ENCODE results near the gene DNAJC7.

The DNAJC7 gene

DNA sequence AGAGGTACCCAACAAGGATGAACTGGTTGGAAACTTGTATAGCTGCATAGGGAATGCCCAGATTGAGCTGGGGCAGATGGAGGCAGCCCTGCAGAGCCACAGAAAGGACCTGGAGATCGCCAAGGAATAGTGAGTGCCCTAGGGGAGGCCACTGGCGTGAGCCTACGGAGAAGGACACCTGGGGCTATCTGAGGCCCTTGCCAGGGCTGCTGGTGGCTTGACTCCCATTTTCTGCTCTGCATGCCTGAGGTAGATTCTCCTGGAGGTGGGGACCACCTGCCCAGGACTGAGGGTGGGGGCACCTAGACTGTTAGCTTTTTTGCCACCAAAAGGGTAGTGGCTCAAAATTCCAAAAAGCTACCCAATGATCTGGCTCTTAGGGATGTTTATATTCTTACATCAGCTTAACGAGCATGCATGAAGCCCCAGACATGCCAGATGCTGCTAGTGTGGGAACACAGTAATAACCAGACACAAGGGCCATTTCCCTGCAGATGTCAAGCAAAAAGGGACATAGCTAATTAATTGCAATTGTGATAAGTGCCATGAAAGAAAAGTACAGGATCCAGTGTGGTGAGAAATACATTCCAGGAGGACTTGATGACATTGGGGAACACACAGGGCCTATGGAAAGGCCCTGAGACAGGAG lies 78.1 kb downstream of the DNAJC7 start:
- no peak for TF ChIP-seq TAF1 (IDR thresholded peaks at IDR 0.05; ENCODE audit: low read depth)
- TF ChIP-seq, protein P1, sequence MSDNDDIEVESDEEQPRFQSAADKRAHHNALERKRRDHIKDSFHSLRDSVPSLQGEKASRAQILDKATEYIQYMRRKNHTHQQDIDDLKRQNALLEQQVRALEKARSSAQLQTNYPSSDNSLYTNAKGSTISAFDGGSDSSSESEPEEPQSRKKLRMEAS (IDR thresholded peaks at IDR 0.05) = no peak
- no peak for TF ChIP-seq ZBTB7A (IDR thresholded peaks at IDR 0.05; ENCODE audit: low read depth)
- no peak for TF ChIP-seq CREB1 (IDR thresholded peaks at IDR 0.05; ENCODE audit: low read depth)
- TF ChIP-seq NFIC (IDR thresholded peaks at IDR 0.05) = no peak
- TF ChIP-seq, protein P2, sequence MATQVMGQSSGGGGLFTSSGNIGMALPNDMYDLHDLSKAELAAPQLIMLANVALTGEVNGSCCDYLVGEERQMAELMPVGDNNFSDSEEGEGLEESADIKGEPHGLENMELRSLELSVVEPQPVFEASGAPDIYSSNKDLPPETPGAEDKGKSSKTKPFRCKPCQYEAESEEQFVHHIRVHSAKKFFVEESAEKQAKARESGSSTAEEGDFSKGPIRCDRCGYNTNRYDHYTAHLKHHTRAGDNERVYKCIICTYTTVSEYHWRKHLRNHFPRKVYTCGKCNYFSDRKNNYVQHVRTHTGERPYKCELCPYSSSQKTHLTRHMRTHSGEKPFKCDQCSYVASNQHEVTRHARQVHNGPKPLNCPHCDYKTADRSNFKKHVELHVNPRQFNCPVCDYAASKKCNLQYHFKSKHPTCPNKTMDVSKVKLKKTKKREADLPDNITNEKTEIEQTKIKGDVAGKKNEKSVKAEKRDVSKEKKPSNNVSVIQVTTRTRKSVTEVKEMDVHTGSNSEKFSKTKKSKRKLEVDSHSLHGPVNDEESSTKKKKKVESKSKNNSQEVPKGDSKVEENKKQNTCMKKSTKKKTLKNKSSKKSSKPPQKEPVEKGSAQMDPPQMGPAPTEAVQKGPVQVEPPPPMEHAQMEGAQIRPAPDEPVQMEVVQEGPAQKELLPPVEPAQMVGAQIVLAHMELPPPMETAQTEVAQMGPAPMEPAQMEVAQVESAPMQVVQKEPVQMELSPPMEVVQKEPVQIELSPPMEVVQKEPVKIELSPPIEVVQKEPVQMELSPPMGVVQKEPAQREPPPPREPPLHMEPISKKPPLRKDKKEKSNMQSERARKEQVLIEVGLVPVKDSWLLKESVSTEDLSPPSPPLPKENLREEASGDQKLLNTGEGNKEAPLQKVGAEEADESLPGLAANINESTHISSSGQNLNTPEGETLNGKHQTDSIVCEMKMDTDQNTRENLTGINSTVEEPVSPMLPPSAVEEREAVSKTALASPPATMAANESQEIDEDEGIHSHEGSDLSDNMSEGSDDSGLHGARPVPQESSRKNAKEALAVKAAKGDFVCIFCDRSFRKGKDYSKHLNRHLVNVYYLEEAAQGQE (IDR thresholded peaks at IDR 0.05; ENCODE audit: low read depth) = no peak
- TF ChIP-seq TEAD4 (IDR thresholded peaks at IDR 0.05) = no peak
- TF ChIP-seq EGR1 (IDR thresholded peaks at IDR 0.05) = no peak
- TF ChIP-seq RAD21 (IDR thresholded peaks at IDR 0.05; ENCODE audit: low read depth) = no peak
- TF ChIP-seq TCF12 (IDR thresholded peaks at IDR 0.05; ENCODE audit: low read depth) = no peak
- no peak for TF ChIP-seq FOXM1 (IDR thresholded peaks at IDR 0.05; ENCODE audit: borderline replicate concordance, low read depth)
- TF ChIP-seq YY1 (IDR thresholded peaks at IDR 0.05; ENCODE audit: low read depth) = no peak
- TF ChIP-seq CEBPB (IDR thresholded peaks at IDR 0.05) = no peak
- no peak for TF ChIP-seq EP300 (IDR thresholded peaks at IDR 0.05; ENCODE audit: borderline replicate concordance)
- TF ChIP-seq, protein P3, sequence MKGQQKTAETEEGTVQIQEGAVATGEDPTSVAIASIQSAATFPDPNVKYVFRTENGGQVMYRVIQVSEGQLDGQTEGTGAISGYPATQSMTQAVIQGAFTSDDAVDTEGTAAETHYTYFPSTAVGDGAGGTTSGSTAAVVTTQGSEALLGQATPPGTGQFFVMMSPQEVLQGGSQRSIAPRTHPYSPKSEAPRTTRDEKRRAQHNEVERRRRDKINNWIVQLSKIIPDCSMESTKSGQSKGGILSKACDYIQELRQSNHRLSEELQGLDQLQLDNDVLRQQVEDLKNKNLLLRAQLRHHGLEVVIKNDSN (IDR thresholded peaks at IDR 0.05) = no peak

DNA sequence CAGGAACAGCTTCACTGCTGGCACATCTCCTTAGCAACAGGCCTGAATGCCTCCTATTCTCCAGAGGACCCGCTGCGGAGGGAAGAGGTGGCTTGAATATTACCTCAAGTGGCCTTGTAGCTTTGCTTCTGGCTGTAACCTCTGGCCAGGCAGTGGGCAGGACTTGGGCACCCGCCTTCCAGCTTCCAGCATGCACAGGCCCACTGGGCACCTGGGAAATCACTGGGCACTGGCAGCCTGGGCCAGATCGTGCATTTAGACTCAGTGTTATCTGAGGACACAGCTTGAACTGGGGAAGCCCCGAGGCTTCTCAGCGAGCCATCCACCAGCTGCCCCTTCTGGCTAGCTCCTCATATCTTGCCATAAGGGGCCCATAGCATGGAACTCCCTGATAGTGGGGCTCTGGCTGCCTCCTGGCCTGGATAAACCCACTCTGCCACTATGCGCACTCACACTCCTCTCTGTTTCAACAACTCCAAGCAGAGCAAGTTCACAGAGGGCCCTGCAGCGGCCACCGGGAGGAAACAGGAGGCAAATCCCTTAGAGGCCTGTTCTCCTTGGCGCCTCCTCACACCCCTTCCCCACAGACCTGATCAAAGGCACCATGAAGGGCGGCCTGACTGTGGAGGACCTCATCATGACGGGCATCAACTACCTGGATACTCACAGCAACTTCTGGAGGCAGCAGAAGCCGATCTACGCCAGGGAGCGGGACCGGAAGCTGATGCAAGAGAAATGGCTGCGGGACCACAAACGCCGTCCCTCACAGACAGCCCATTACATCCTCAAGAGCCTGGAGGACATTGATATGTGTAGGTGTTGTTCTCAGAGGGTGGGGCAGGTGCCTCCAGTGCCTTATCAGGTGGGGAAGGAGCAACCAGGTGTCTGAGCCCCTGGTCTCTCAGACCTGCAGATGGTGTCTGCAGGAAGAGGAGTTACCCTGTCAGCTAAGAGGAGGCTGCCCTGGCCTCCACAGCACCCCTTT lies 79.0 kb downstream of the DNAJC7 start:
- TF ChIP-seq TAF1 (IDR thresholded peaks at IDR 0.05; ENCODE audit: low read depth) = no peak
- TF ChIP-seq, protein P2 (IDR thresholded peaks at IDR 0.05; ENCODE audit: low read depth) = no peak
- TF ChIP-seq TCF12 (IDR thresholded peaks at IDR 0.05; ENCODE audit: low read depth) = no peak
- TF ChIP-seq FOXM1 (IDR thresholded peaks at IDR 0.05; ENCODE audit: borderline replicate concordance, low read depth) = no peak
- no peak for TF ChIP-seq NFIC (IDR thresholded peaks at IDR 0.05)
- no peak for TF ChIP-seq CEBPB (IDR thresholded peaks at IDR 0.05)

DNA sequence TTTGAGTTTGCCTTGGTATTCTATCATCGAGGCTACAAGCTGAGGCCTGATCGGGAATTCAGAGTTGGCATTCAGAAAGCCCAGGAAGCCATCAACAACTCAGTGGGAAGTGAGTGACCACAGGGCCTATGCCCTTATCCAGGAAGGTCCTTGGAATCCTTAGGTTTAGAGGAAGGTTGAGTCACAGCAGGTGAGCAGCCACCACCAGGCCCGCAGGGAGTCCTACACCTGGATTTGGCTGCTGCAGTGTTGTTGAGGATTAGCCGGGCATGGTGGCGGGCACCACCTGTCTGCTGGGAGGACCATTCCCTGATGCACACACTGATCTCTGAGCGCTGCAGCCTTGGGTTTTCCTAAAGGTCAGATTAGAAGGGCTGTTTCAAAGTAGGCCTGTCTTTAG lies 81.6 kb downstream of the DNAJC7 start:
- TF ChIP-seq EGR1 (IDR thresholded peaks at IDR 0.05) (no peak), TAF1 (IDR thresholded peaks at IDR 0.05; ENCODE audit: low read depth) (no peak), TEAD4 (IDR thresholded peaks at IDR 0.05) (no peak), RAD21 (IDR thresholded peaks at IDR 0.05; ENCODE audit: low read depth) (no peak), TCF12 (IDR thresholded peaks at IDR 0.05; ENCODE audit: low read depth) (no peak), NFIC (IDR thresholded peaks at IDR 0.05) (no peak), YY1 (IDR thresholded peaks at IDR 0.05; ENCODE audit: low read depth) (no peak), ZBTB7A (IDR thresholded peaks at IDR 0.05; ENCODE audit: low read depth) (no peak), FOXM1 (IDR thresholded peaks at IDR 0.05; ENCODE audit: borderline replicate concordance, low read depth) (no peak), CEBPB (IDR thresholded peaks at IDR 0.05) (no peak), CREB1 (IDR thresholded peaks at IDR 0.05; ENCODE audit: low read depth) (no peak), EP300 (IDR thresholded peaks at IDR 0.05; ENCODE audit: borderline replicate concordance) (no peak)
- TF ChIP-seq, protein P3 (IDR thresholded peaks at IDR 0.05) = no peak
- TF ChIP-seq, protein P1 (IDR thresholded peaks at IDR 0.05) = no peak
- TF ChIP-seq, protein P2 (IDR thresholded peaks at IDR 0.05; ENCODE audit: low read depth) = no peak

Data from Ishikawa (cell line).